Activated CD8-positive, alpha-beta memory T cell treated with anti-CD3 and anti-CD28 coated beads, Interleukin-2, amount 50 U/mL, for 1 hour (primary cell): ENCODE data around the gene PPM1L.
A peak's percentile ranks its signal among the peaks of the same experiment; 100 is the strongest.
"Not testable (repeated sequence)": the region's sequence is repeated elsewhere in the genome, so short reads cannot be mapped to it uniquely, and the experiment has no call there.

Source experiments
- DNase-seq: peaks from one replicate; pipeline ENCODE4 v3.0.0-alpha.2; 2020; ENCODE audit errors: extremely low read depth

The PPM1L gene

DNA sequence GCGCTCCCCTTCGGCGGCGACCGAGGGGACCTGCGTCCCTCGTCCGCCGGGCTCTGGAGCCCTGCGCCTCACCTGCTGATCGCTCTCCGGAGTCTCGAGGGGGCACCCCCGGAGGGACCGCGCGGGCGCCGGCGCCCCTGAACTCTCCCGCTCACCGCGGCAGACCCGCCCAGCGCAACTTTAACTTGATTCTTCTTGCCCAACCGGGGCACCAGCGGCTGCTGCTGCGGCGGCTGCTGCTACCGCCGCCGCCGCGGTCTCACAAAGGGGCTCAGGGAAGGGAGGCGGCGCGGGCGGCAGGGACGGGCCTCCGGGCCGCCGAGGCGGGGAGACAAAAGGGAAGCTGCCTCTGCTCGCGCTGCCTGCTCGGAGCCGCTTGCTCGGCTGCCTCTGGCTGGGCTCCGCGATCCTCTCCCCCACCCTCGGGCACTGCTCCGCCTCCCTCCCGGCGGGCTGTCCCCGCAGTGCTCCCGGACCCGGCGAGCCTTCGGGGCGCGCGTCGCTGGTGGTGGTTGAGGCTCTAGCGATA is at the start of gene PPM1L:
PPM1L (plus strand) TSS at position 456 of the 529 bp plus-strand sequence.
- no peak for DNase-seq

DNA sequence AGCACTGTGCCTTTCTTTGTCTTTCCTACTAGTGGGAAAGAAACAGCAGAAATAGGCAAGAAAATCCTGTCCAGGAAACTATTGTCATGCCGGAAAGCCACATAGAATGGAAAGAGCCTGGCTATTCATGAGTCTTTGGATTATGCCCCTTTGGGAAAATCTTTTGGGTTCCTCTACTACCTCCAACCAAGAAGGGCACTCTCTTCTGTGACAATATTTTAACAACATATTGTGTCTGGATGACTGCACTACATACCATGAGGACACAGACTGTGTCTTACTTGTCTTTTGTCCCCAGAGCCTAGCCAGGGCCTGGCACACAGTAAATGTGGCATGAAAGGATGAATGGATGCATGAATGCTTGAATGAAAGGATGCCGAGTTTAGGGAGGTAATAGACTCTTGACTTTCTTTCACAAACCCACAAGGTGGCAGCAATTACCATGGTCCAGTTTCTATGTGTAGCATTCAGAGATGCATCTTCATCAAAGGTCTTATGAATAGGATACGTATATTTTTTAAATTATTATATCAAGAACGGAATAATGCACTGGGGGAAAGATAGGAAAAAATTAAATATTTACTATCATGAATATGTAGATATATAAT is 48.7 kb upstream of the PPM1L start:
- no peak for DNase-seq

DNA sequence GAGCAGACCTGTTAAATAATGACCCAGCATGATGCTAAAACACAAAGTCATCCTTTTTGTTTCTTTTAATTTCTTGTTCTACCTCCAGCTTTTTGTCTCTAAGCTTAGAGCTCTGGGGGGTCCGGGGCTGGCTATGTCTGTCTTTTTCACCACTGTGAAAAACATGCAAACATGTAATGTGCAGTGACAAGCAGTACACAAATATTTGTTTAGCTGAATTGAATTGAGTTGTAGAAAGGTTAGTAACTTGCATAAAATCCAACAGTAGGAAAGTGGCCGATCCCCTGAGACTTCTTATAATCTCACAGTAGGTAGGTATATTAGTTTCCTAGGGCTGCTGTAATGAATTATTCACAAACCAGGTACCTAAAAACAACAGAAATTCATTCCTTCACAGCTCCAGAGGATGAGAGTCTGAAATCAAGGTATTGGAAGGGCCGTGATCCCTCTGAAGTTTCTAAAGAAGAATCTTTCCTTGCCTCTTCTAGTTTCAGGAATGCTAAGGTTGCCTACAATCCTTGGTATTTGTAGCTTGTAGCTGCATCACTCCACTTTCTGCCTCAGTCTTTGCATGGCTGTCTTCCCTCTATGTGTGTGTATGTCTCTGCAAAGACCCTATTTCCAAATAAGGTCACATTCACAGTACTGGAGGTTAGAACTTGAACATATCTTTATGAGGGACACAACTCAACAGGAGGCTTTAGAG is 46.4 kb upstream of the PPM1L start:
- no peak for DNase-seq

DNA sequence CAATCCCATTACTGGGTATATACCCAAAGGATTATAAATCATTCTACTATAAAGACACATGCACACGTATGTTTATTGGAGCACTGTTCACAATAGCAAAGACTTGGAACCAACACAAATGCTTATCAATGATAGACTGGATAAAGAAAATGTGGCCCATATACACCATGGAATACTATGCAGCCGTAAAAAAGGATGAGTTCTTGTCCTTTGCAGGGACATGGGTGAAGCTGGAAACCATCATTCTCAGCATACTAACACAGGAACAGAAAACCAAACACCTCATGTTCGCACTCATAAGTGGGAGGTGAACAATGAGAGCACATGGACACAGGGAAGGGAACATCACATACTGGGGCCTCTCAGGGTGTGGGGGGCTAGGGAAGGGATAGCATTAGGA is 42.9 kb upstream of the PPM1L start:
- not testable (repeated sequence) for DNase-seq

DNA sequence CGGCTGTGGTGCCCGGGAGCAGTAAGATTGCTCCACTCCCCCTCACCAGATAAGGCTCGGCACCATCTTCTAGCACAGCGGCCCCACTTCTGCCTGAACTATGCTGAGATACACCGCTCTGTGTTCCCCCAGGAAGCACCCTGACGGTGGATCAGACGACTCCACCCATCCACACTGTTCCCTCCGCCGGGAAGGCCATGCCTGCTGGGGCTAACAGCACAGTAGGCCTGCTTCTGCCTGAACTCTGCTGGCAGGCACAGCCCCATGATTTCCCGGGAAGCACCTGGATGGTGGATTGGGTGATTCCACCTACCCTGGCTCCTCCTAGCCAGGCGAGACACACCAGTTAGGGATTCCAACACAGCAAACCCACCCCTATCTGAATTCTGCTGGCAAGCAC is 36.3 kb upstream of the PPM1L start:
- no peak for DNase-seq

DNA sequence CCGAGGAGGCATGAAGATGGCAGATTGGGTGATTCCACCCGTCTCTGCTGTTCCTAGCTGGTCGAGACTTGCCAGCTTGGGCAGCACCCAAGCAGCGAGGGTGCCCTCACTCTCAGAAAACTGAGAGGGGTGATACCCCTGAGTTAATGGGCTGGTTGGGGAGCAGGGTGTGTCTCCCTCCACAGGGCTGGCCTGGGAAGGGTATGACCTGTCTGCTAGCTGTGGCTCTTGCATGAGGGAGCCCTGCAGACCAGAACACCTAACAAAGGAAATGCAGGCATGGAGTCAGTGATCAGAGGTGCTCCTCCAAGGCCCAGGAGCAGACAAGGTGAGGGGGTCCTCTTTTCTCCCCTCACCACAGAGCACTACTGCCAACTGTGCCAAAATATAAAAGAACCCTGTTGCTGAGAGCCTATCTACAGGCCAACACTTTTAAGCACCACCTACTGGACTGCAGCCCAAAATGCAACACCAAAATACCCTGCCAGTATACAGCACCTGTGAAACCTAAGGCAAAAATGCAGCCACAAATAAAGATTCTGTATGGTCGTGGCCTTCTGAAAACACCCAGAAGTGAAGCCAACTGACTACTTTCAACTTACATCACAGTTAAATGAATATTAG is 35.8 kb upstream of the PPM1L start:
- no peak for DNase-seq

DNA sequence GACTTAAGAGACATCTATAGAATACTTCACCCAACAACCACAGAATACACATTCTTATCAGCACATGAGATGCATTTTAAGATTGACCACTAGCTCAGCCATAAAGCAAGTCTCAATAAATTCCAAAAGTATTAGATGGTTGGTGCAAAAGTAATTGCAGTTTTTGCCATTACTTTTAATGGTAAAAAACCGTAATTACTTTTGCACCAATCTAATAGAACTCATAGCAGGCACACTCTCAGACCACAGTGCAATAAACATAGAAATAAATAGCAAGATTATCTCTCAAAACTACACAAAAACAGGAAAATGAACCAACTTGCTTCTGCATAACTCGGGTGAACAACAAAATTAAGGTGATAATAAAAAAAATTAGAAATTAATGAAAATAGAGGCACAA is 33.7 kb upstream of the PPM1L start:
- no peak for DNase-seq

DNA sequence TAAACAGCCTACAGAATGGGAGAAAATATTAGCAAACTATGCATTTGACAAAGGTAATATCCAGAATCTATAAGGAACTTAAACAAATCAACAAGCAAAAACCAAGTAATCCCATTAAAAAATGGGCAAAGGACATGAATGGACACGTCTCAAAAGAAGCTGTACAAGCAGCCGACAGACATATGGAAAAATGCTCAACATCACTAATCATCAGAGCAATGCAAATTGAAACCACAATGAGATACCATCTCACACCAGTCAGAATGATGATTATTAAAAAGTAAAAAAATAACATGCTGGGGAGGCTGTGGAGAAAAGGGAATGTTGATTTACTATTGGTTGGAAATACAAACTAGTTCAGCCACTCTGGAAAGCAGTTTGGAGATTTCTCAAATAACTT is 30.7 kb upstream of the PPM1L start:
- DNase-seq: no peak

DNA sequence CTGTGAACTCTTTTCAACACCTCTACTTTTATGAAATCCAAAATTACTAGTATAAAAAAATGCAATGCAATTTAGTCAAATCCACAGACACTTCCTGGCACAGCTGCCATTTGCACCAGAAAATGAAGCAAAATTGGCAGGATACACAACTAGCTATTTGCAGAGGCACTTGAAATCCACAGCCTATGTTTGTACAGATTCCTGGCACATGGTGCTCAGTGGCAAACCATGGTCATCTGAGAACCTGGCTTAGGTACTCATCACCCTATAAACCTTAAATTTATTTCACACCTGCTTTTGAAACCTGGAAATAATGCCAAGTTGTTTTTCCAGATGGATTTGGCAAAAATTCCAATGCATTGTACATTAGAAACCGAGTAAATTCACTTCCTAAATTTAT is 20.2 kb upstream of the PPM1L start:
- no peak for DNase-seq

DNA sequence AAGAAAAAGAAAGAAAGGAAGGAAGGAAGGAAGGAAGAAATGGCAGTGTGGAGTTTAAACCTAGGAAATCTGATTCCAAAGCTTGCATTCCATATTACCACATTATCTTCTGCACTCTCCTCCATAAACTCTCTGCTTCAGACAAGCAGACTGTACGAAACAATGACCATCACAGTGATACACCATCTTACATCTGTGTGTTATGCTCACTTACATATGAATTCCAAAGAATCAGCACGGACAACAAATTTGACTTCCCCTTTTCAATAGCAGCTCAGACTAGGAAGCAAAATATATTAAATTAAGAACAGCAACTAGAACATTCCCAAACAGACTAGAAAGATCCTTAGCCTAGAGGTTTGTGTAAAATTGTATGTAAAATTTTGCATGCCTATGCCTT is 18.0 kb upstream of the PPM1L start:
- no peak for DNase-seq

DNA sequence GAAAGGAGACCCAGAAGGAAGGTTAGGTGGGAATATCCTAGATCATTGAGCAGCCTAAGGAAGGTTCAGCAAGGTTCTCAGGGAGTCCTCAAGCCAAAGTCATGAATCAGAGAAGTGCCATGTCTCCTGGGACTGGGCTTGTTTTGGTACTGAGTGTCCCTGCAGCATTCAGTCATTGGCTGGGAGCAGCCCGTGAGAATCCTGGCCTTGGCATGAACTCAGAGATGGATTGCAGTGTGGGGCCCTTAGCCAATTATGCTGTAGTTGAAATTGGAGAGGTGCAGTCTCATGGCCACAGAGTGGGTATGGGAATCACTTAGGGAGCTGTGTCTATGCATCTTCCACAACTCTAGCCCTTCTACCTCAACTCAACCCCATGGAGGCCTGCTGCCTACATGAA is 17.0 kb upstream of the PPM1L start:
- no peak for DNase-seq

DNA sequence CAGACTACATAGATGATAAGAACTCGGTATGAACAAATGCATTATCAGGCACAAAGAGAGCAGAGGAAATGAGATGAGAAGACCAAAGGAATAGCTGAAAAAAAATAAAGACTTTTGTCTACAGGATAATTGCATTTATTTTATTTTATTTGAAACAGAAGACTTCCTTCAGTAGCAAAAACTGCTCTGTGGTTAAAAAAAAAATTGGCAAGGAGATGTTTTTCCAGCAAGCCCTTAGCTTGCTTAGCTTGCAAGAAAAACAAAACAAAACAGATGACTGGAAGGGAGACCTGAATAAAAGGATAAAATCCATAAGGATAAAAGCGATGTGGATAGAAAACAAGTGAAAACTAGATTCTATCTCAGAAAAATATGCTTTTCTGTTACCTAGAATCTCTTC is 9.1 kb upstream of the PPM1L start:
- no peak for DNase-seq

DNA sequence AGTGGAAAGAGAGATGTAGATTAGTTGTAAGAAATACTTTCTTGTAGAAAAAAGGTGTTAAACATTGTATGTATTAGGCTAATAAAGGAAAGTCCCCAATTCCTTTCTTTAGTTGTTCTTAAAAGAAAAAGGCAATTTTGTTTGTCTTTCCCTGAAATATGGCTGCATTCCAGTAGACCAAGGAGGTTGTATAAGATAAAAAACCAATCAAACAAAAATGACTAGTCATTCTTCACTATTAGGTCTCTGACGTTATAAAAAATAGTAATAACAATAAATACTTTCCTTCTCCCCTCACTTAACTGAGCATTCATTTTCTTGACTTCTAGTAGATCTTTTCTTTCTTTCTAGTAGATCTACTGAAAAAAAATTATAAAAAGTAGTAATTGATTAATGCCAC is 8.6 kb upstream of the PPM1L start:
- no peak for DNase-seq

DNA sequence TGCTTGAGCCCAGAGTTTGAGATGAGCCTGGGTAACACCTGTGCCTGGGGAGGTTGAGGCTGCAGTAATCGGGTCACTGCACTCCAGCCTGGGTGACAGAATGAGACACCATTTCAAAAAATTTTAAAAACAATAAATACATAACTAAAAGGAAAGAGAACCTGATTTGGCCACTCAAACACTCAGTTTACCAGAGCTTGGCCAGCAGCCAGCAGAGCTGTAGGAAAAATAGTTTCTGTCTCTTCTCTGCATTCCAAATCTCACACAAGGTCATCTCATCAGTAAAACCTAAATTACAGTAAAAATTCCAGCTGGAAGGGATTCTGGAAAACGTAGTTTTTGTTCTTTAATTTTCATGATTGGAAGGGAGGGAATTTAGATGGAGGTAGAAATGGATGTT is 7.8 kb upstream of the PPM1L start:
- DNase-seq: no peak

DNA sequence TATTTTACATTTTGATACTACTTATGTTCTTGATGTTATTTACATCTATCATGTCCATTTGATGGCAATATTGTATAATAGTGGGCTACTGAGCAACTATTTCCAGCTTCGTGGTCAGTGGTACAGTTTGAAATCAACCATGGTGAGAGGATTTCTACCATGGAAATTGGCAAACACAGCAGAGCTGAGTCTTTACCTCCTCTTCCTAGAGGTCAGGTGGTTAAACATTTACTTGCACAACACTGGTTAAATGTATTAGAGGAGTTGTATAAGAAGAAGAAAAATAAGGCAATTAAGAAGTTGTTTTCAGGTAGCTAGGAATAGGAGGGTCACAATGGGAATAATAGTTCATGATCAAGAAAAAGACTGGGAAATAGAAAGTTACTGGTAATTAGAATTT is 7.2 kb upstream of the PPM1L start:
- no peak for DNase-seq

DNA sequence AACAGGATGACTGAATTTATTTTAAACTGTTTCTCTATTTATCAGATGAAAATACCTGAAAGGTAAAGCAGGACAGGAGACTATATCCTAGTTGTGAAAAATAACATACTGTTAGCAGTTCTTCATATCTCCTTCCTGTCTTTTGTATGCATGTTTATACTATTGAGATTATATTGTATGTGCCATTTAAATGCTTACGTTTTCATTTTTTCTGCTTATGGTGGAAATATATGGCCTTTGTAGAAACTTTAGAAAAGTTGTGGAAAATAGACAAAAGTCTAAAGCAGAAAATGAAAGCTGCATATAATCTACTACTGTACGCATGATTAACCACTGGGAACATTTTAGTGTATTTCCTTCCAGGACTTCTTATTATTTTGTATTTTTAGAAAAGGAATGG is 2.1 kb upstream of the PPM1L start:
- DNase-seq: no peak

DNA sequence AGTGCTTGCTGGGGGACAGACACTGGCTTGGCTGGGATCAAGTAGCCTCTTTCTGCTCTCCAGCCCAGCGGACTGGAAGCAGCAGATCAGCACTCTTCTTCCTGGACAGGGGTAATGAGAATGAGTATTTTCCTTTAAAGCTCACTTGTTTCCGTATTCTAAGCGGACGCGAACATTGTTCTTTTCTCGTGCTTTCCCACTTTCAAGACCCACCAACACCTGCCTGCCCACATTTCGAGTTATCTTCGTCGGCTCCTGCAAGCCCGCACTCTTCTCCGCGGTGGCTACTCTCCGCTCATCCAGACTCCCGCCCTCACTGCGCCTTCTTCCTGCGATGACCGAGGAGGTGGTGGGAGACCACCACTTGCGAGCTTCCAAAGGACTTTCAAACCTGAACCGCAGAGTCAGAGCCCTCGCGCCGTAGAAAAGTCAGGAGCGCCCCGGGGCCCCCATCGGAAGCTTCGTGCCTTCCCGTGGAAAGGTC is 1.6 kb upstream of the PPM1L start:
- DNase-seq: no peak

DNA sequence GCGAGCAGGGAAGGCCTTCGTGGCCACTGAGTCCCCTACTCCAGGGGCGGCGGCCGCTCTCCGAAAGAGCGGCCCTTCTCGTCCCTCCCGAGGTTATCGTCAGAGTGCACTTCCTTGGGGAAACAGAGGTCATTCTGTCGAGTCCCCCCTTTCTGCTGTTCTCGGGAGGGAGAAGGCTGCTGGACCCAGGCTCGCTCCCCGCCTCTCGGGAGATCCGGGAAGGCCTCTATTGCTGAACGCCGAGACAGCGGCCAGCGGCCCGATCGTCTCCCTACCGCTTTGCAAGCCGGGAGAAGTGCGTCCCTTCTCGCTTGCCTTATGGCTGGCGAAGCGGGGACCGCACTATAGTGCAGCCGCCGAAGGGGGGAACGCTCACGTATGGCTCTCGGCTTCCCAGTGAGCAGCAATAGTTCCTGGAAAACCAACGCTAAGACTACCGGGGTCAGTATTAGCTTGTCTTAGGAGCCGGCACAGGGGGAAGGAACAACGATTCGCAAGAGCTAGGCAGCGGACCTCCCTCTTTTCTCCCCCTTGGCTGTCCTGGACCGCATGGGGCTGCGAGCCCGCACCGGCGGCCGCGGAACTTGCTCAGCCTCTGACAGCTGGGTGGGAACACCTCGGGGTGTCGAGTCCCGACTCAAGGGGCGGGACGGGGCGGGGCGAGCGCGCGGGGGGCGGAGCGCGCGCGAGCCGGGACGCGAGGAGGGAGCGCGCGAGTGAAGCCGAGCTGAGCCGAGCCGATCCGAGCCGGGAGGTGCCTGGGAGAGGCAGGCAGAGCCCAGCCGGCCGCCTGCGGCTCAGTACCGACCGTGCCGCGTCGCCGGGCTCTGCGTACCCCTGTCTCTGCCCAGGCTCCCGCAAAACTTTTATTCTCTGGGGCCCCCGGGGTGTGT is 930 bp upstream of the PPM1L start:
- DNase-seq: peak; percentile 70

DNA sequence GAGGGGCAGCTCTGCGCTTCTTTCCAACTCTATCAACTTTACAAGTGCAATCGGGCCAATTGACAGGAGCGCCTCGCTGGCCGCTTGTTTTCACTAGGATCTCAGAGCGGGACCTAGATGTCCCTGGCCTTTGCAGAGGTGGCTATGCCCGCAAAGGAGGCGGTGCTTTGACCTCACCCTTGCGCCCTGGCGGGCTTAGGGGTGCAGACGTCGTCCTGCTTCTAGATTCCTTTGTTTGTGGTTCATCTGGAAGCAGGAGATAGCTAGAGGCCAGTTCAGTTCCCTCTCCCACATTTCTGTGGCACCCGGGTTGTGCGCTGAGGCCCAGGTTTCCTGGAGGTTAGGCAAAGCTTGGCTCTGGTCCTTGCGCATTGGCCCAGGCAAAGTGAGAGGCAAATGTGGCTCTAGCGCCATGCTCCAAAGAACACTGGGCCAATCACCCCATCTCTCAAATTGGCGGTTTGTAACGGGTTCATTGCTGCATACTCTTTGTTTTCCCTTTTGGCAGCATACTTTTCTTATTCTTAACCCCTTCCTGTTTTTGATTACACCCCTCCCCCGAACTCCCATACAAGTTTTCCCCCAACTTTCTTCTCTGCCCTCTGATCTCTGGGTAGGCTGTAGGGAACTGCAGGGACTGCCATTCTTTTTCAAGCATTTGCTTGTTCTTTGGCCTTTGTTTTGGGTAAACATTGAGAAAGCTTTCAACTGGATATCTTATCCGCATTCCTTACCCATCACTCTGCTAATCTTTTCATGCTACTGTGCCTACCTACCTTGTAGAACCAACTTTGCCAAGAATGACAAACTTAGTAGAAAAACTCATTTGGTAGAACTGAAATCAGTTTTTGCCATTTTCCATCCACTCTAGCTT is 1.4 kb downstream of the PPM1L start:
- DNase-seq: no peak

DNA sequence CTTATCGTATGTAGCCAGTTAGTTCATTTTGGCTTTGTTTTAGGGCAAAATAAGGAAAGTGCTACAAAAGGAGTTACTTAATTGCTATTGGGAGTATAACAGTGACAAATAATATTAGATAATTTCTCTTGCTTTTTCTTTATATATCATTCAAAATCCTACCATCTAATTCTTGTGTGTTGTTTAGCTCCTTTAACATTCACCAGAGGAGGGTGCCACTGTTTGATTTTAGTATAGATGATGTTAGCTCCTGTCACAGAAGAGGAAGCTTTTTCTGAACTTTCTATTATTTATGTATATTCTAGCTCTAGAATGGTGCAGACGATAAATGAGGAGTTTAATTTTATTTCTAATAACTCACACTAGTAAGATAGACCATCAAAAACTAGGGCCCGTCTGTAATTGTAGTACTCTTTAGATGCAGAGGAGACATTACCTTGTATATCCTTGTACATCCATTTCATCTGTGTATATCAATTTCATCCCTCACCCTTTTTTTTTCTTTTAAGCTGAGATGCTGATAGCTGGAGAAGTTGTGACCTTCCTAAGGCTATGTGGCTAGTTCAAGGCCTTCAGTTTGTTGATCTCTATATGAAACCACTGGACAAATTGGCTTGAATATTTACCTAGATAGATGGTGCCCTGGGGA is 3.0 kb downstream of the PPM1L start:
- DNase-seq: no peak

DNA sequence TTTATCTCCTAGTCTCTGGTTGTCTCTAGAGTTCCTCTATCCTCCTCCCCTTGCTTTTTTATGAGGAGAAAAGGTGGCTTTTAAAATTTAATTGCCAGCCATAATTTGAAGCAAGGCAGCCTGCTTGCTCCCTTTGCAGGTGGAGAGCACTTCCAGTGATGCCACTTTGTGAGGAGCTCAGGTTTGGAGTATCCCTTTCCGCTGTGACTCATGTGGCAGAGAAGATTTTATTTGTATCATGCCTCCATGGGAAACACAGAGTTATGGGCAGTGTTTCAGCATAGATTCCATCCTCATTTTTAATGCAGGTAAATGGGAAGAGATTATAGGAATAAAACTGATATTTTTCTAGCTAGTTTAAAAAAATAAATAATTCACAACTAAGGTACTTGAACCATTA is 7.0 kb downstream of the PPM1L start:
- DNase-seq: no peak
